KBM-7 (cell line): ENCODE results near the gene TMEM131.

ENCODE experiments used
- DNase-seq: peaks from one replicate; pipeline ENCODE4 v3.0.0-alpha.2; 2015
- in situ Hi-C: fragments of 300-500 bp; cut with MboI; formaldehyde crosslinking; loops from 2 replicates; pipeline ENCODE4 v1.14.3; 2020; ENCODE audit warnings: low sequenced_read_pairs, low pct_unique_long_range_greater_than_20kb, mixed read lengths

The TMEM131 gene

DNA sequence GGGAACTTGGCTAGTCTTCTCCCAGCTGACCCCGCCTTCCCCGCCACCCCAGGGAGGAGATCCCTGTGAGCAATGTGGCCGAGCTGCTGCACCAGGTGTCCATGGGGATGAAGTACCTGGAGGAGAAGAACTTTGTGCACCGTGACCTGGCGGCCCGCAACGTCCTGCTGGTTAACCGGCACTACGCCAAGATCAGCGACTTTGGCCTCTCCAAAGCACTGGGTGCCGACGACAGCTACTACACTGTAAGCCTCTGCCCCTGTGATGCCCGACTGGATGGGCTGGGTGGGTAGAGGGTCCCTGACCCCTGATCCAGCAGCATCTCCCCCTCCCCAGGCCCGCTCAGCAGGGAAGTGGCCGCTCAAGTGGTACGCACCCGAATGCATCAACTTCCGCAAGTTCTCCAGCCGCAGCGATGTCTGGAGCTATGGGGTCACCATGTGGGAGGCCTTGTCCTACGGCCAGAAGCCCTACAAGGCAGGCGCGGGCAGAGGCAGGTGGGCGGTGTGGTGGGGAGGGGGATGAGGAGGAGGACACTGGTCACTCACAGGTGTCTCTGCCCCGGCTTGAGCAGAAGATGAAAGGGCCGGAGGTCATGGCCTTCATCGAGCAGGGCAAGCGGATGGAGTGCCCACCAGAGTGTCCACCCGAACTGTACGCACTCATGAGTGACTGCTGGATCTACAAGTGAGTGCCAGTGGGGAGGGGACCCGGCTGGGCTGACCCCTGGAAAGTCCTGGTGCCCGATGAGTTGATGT is 258.1 kb downstream of the TMEM131 start:
- DNase-seq = no peak
- in situ Hi-C loops = no loop called here

DNA sequence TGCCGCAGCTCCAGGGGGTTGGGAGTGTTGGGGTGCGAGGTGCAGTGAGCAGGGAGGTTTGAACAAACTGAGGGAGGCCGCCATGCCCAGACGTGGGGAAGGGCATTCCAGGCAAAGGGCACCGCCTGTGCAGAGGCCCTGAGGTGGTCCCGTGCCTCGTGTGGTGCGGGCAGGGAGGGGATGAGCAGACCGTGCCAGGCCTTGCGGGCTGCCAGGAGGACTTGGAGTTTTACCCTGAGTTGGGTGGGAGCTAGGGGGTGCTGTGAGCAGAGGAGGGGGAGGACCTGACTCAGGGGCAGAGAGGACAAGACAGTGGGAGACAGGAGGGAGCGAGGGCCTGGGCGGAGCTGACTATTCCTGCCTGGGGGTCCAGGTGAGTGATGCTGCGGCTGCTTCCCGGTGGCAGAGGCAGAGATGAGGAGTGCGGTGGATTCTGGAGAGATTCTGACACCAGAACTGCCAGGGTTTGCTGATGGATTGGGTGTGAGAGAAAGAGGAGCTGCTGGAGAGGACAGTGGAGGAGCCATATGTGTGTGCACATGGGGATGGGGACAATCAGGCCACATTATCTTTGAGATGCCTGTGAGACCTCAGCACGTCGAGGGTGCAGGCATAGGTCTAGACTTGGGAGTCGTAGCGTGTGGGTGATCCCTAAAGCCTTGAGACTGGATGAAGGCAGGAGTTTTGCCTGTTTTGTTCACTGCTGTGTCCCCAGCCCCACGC is 259.0 kb downstream of the TMEM131 start:
- in situ Hi-C loops = no loop called here
- no peak for DNase-seq

GRCh38 chr2:97736185-97736584 is 259.6 kb downstream of the TMEM131 start:
- no peak for DNase-seq

DNA sequence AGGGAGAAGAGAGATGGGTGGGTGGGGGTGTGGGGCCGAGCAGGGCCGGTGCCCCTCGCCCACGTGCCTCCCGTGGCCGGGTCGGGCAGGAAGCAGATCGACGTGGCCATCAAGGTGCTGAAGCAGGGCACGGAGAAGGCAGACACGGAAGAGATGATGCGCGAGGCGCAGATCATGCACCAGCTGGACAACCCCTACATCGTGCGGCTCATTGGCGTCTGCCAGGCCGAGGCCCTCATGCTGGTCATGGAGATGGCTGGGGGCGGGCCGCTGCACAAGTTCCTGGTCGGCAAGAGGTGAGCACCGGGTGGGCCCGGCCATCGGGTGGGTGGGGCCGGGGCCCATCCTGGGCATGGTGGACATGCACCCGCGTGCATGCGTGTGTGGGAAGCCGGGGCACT is 260.6 kb downstream of the TMEM131 start:
- no peak for DNase-seq
- in situ Hi-C loops = no loop called here

More at GRCh38 chr2:97736185-97736584, 259.6 kb downstream of the TMEM131 start:
- in situ Hi-C loops = no loop called here

GRCh38 chr2:97734061-97735051 is 261.4 kb downstream of the TMEM131 start:
- in situ Hi-C loops = no loop called here
- no peak for DNase-seq

DNA sequence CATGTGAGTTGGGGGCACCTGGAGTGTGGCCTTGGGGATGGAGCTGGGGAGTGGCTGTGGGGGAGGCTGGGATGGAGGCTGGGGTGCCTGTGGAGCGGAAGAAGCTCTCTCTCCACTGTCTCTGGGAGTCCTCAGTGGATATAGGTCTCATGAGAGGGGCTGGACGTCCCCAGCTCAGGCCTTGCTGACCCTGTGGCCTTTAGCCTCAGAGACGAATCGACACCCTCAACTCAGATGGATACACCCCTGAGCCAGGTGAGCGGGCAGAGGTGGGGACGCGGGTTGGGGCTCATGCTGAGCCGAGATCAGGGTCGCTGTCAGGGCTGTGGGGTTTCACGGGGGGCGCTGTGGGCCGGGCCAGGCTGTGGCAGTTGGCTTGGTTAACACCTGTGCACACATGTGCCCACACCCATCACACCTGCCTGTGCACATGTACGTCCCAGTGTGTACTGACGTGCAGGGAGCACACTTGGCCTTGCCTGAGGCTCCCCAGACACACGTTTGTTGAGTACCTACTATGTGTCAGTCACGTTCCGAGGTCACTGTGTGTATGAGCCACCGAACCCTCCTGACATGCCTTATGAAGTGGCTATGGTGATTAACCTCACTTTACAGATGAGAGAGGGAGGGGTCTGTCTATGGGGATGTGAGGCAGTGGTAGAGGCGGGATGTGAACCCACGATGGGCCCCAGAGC is 262.3 kb downstream of the TMEM131 start:
- no peak for DNase-seq
- in situ Hi-C loops = no loop called here

DNA sequence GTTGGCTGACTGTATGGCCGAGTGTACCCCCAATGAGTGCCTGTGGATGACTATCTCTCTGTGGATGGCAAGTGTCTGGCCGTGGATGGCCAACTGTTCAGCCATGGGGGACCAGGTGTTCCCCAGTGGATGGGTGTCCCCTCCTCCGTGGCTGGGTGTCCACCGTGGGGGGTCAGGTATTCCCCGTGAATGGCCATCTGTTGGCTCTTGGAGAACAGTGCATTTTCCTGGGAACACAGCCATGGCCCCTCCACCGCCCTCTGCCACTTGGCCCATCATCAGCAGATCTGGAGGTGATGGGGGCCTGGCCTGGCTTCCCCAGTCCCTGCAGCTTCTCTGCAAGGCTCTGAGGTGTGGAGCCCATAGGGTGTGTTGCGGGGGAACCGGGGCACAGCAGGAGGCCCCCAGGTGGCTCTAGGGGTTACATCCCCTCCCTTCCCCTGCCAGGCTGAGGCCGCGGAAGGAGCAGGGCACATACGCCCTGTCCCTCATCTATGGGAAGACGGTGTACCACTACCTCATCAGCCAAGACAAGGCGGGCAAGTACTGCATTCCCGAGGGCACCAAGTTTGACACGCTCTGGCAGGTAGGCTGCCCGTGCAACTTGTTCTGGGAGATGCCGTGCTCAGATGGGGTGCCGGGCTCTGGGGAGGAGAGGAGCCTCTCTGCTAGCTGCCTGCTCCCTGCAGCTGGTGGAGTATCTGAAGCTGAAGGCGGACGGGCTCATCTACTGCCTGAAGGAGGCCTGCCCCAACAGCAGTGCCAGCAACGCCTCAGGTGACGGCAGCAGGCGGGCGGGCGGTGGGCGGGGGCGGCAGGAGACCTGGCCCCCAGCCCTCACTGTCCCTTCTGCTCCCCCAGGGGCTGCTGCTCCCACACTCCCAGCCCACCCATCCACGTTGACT is 263.1 kb downstream of the TMEM131 start:
- no peak for DNase-seq
- in situ Hi-C loops = no loop called here

GRCh38 chr2:97731274-97732020 is 264.3 kb downstream of the TMEM131 start:
- no peak for DNase-seq
- in situ Hi-C loops = no loop called here

DNA sequence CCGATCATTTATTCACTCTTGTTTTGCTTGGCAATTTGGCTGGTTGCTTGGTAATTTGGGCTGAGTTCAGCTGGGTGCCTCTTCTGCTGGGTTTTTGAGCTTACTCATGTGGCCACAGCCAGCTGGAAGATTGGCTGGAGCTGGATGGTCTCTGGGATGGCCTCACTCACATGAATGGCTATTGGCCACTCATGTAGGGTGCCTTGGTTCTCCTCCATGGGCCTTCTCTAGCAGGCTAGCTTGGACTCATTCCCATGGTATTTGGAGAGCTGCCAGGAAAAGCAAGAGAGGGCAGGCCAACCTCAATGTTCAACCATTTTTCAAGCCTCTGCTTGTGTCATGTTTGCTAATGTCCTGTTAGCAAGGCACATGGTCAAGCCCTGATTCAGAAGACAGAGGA is 265.5 kb downstream of the TMEM131 start:
- DNase-seq = no peak
- in situ Hi-C loops = no loop called here

DNA sequence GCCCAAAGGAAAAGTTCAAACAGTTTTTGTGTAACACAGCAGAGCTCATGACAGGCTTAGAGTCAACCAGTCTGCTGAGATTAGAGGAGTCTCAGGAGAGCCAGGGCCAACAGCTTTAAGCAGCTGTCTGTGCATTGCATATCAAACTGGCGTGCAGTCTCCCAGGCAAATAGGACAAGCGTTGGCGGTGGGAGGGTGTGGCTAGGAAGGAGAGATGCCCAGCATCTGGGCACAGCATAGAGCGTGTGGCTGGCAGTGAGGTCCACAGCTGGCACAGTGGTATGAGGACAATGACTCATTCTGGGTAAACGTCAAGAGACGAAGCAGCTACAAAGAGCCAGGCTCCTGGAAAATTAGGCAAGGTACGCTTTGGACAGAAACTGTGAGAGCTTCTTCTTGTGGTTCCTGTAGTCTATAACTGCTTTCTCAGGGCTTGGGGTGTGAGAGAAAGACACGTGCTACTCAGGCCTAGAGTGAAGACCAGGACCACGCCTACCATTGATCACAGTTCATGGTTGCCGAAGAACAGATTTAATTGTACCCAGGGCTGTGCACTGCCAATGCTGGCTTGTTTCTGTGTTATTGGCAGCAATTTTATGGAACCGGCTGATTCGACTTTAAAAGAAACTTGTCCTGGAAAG is 267.5 kb downstream of the TMEM131 start:
- in situ Hi-C loops = no loop called here
- DNase-seq = no peak

DNA sequence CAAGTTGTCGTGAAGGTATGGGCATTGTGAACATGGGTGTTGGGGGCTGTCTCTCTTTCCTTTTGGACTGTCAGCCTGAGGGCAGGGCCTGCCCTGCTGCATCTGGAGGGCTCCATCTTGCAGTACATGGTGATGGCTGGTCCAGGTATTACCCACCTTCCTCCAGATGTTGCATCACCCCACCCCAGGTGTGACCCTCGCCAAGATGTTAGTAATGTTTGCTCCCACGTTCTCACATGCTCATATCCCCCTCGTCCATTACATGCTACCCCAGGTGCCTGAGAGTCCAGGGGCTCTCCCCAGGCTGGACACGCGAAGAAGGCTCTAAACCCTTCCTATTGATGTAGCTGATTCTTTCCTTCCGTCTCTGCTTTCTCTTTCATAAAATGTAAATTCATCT is 268.5 kb downstream of the TMEM131 start:
- in situ Hi-C loops = no loop called here
- DNase-seq = no peak

- no peak for DNase-seq
- in situ Hi-C loops = no loop called here
Measured at GRCh38 chr2:97726261-97727064, 269.3 kb downstream of the TMEM131 start.

DNA sequence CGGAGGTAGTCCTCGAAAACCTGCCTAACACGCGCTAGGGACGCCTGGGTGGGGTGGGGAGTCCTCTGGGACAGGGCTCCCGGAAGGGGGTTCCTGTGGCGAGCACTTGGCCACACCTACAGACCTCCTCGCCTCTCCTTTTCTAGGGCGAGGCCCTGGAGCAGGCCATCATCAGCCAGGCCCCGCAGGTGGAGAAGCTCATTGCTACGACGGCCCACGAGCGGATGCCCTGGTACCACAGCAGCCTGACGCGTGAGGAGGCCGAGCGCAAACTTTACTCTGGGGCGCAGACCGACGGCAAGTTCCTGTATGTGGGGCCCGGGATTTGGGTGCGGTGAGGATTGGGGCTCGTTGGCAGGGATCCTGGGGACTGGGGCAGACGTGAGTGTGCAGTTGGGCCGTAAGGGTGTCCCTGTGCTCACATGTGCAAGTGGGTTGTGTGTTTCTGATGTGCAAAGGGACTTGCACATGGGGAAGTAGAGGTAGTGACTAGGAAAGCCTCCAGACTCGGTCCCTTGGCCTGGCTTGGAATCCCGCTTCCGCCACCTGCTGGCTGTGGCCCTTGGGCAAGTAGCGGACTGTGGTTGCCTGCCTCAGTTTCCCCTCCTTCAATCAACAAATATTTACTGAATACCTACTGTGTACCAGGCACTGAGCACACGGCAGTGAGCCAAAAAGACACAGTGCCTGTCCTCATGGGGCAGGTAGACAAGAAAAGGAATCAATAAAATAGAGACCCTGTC is 270.6 kb downstream of the TMEM131 start:
- no peak for DNase-seq
- in situ Hi-C loops = no loop called here

DNA sequence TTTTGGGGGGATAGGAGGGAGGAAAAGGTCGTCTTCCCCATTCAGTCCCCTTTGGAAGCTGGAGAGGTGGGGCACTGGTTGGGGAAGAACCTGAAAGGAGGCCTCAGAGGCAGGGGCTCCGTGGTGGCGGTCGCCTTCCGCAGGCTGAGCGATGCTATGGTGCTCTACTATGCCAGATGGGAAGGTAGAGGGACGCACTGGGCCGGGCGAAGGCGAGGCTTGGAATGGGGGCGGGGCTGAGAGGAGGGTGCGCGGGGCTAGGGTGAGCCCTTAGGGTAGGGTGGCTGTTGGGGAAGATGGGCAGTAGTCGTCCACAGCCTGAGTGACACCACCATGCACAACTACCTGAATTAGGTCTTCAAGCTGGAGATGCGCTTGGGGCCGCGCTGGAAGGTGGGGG is 271.2 kb downstream of the TMEM131 start:
- in situ Hi-C loops = no loop called here
- DNase-seq = no peak

DNA sequence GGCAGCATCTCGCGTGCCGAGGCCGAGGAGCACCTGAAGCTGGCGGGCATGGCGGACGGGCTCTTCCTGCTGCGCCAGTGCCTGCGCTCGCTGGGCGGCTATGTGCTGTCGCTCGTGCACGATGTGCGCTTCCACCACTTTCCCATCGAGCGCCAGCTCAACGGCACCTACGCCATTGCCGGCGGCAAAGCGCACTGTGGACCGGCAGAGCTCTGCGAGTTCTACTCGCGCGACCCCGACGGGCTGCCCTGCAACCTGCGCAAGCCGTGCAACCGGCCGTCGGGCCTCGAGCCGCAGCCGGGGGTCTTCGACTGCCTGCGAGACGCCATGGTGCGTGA is 271.7 kb downstream of the TMEM131 start:
- DNase-seq = no peak
- in situ Hi-C loops = no loop called here
